ENCODE results near the gene DYNC1I1. TPM values are rescaled to one million over a fixed set of nuclear protein-coding genes. Genes with fewer than 3 reads are reported as not detected.

The DYNC1I1 gene
- total RNA-seq, 1 experiment from 2014 or later: 3.2 TPM

GRCh38 chr7:95919556-95919955 lies 147.2 kb downstream of the DYNC1I1 start:
- WGBS (ENCODE audit: extremely low coverage, insufficient read length, low lambda C conversion rate): no CpG with 5 or more reads among the region's 2 CpGs
- no peaks in the 10 kb centered on the region for H3K9me3 ChIP-seq (ENCODE audit: control insufficient read depth, low read depth, low read length)
- no peak overlapping the region for H2AK5ac ChIP-seq (ENCODE audit: insufficient read length, low read length)
- Mint-ChIP-seq H3K4me3 (no peak overlapping the region), H3K36me3 (ENCODE audit: insufficient read depth in 1 of 3, low read depth in 3 of 3) (no peaks in the 10 kb centered on the region), H3K27ac (no peak overlapping the region), H3K27me3 (ENCODE audit: low read depth) (peaks cover 12% of the 10 kb centered on the region), H3K4me1 (peaks cover 2 to 5% of the 10 kb centered on the region in 2 experiments), H3K9me3 (no peaks in the 10 kb centered on the region)
- no peak overlapping the region for H2BK12ac ChIP-seq (ENCODE audit: insufficient read length, low read depth, low read length)
- H3K79me1 ChIP-seq (ENCODE audit: insufficient read depth, low read depth, low read length, poor library complexity, severe bottlenecking): no peaks in the 10 kb centered on the region
- no peak overlapping the region for H3K18ac ChIP-seq (ENCODE audit: insufficient read length, low read depth, low read length)
- no peak overlapping the region for H3K56ac ChIP-seq (ENCODE audit: insufficient read length, low read depth, low read length)
- no peak overlapping the region for H3K9ac ChIP-seq (ENCODE audit: extremely low read depth, insufficient read length, low read length)
- peaks cover 2% of the 10 kb centered on the region; the same call in 1 of the 2 replicates for H3K4me1 ChIP-seq (ENCODE audit: insufficient read depth, low read length)
- no peaks in the 10 kb centered on the region for H4K20me1 ChIP-seq (ENCODE audit: control insufficient read depth, insufficient read depth, insufficient read length)
- H2BK15ac ChIP-seq (ENCODE audit: low read depth, low read length): no peak overlapping the region
- no peaks in the 10 kb centered on the region for H3K79me2 ChIP-seq (ENCODE audit: insufficient read depth, low read length)
- H4K8ac ChIP-seq (replicated peaks; ENCODE audit: insufficient read length, low read depth, low read length): no peak overlapping the region
- H3T11ph ChIP-seq (ENCODE audit: low read length): no peak overlapping the region
- H4K91ac ChIP-seq (ENCODE audit: insufficient read length, low read depth, low read length): no peak overlapping the region
- no peak overlapping the region for H3K4ac ChIP-seq (ENCODE audit: low read depth, low read length)
- TF ChIP-seq CTCF (conservative IDR thresholded peaks at IDR 0.05): no peak; the same call in 2 of the 3 replicates
- H3K4me2 ChIP-seq (ENCODE audit: insufficient read depth, insufficient read length, low read length): no peak overlapping the region
- no peak overlapping the region for H3K14ac ChIP-seq (ENCODE audit: insufficient read depth, low read length)
- no peaks in the 10 kb centered on the region for H3K23me2 ChIP-seq (ENCODE audit: insufficient read length, low read depth, low read length, poor library complexity, severe bottlenecking)
- H4K5ac ChIP-seq (ENCODE audit: insufficient read length, low read depth, low read length): no peak overlapping the region
- no peak overlapping the region for H2BK20ac ChIP-seq (ENCODE audit: low read depth, low read length, poor library complexity, severe bottlenecking)
- H2BK120ac ChIP-seq (ENCODE audit: low read depth, low read length, poor library complexity, severe bottlenecking): no peak overlapping the region
- H2AFZ ChIP-seq (ENCODE audit: low read length): no peak overlapping the region
- H3K23ac ChIP-seq (ENCODE audit: insufficient read length, low read depth, low read length): no peak overlapping the region
- no peak for DNase-seq
- no peak overlapping the region for H3K27ac ChIP-seq (ENCODE audit: insufficient read length, low read depth, low read length)
- H3K27me3 ChIP-seq (ENCODE audit: insufficient read depth, low read length): no peaks in the 10 kb centered on the region; the same call in 1 of the 2 replicates
- no peak overlapping the region for H2BK5ac ChIP-seq (ENCODE audit: insufficient read length, low read length)
